Measurements from ENCODE around the gene PRKN.

DNA sequence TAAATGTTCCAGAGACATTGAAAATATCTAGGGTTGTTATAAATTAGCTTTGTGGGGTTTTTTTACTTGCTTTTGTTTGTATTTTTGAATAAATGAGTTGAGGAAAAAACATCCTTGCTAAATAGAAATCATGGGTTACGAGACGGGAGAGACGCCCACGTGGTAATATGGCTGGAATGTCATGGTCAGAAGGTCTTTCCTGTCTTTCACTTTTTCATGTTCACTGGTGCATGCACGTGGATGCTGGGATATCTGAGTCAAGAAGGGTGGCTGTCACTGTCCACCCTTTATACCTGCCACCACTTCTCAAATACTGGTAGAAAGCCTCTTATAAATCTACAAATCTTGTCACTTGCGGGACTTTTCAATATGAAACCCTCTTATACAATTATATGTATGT, 1195.0 kb downstream of the PRKN start:
- TF ChIP-seq, protein P1, sequence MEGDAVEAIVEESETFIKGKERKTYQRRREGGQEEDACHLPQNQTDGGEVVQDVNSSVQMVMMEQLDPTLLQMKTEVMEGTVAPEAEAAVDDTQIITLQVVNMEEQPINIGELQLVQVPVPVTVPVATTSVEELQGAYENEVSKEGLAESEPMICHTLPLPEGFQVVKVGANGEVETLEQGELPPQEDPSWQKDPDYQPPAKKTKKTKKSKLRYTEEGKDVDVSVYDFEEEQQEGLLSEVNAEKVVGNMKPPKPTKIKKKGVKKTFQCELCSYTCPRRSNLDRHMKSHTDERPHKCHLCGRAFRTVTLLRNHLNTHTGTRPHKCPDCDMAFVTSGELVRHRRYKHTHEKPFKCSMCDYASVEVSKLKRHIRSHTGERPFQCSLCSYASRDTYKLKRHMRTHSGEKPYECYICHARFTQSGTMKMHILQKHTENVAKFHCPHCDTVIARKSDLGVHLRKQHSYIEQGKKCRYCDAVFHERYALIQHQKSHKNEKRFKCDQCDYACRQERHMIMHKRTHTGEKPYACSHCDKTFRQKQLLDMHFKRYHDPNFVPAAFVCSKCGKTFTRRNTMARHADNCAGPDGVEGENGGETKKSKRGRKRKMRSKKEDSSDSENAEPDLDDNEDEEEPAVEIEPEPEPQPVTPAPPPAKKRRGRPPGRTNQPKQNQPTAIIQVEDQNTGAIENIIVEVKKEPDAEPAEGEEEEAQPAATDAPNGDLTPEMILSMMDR (IDR thresholded peaks at IDR 0.05; ENCODE audit: insufficient read depth, low read depth, low read length): no peak
- no peak for TF ChIP-seq EZH2 (IDR thresholded peaks at IDR 0.05; ENCODE audit: insufficient read depth, low read length)
